ENCODE measurements around the gene MORN5.

DNA sequence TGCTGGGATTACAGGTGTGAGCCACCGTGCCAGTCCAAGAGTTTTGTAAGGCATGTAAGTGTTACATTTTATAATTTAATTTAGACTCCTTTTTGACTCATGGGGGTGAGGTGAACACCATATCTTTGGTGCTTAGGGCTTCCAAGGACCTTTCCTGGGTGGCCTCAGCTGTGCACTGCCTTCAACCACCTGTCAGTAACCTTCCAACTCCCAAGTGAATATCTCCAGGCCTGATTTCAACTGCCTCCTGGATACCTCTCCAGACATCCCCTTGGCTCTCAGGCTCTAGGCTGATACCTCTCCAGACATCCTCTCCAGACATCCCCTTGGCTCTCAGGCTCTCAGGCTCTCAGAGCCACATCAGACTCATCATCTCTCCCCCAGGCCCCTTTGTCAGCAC is 35.7 kb upstream of the MORN5 start:
- TF ChIP-seq, protein P1, sequence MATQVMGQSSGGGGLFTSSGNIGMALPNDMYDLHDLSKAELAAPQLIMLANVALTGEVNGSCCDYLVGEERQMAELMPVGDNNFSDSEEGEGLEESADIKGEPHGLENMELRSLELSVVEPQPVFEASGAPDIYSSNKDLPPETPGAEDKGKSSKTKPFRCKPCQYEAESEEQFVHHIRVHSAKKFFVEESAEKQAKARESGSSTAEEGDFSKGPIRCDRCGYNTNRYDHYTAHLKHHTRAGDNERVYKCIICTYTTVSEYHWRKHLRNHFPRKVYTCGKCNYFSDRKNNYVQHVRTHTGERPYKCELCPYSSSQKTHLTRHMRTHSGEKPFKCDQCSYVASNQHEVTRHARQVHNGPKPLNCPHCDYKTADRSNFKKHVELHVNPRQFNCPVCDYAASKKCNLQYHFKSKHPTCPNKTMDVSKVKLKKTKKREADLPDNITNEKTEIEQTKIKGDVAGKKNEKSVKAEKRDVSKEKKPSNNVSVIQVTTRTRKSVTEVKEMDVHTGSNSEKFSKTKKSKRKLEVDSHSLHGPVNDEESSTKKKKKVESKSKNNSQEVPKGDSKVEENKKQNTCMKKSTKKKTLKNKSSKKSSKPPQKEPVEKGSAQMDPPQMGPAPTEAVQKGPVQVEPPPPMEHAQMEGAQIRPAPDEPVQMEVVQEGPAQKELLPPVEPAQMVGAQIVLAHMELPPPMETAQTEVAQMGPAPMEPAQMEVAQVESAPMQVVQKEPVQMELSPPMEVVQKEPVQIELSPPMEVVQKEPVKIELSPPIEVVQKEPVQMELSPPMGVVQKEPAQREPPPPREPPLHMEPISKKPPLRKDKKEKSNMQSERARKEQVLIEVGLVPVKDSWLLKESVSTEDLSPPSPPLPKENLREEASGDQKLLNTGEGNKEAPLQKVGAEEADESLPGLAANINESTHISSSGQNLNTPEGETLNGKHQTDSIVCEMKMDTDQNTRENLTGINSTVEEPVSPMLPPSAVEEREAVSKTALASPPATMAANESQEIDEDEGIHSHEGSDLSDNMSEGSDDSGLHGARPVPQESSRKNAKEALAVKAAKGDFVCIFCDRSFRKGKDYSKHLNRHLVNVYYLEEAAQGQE (IDR thresholded peaks at IDR 0.05; ENCODE audit: low read depth): no peak
- no peak for TF ChIP-seq EP300 (IDR thresholded peaks at IDR 0.05; ENCODE audit: borderline replicate concordance)
- TF ChIP-seq, protein P2, sequence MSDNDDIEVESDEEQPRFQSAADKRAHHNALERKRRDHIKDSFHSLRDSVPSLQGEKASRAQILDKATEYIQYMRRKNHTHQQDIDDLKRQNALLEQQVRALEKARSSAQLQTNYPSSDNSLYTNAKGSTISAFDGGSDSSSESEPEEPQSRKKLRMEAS (IDR thresholded peaks at IDR 0.05): no peak
